ENCODE results near the gene CCNT1.

CCNT1 gene

DNA sequence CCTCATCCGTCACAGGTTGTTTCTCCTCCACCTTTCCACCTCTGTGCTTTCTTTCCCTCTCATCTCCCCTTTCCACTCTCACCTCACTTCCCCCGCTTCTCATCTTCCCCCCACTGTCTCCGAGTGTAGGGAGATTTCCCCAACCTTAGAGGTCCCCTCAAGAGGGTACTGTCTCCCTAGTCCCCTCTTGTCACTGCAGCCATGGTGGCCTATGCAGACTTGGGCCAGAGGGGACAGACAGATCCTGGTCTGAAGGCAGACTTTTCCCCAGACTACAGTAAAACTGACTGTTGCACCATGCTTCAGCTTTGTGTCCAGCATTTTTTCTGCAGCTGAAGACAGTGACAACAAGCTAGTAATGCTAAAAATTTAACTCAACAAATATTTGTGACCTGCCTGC is 75.7 kb downstream of the CCNT1 start:
- DNase-seq (ENCODE audit: low read depth), result no peak

- DNase-seq (ENCODE audit: low read depth), result no peak
Measured at GRCh38 chr12:48640428-48640827, 76.1 kb downstream of the CCNT1 start.
